WTC11 (cell line): ENCODE results near the gene UNKL. TPM values are rescaled to one million over a fixed set of nuclear protein-coding genes. Genes with fewer than 3 reads are reported as not detected.

ENCODE experiments used
- ATAC-seq: fragments of 200-7000 bp; cut with Tn5 transposase; 2 replicates; pipeline ENCODE4 v1.10.0; 2021; ENCODE audit warnings: mild to moderate bottlenecking, moderate library complexity
- CTCF ChIA-PET: fragments of 300-600 bp; sonication (Branson Sonifier 250); formaldehyde crosslinking; loops from one replicate; lab custom pipeline; 2021; ENCODE audit warnings: antibody characterized with exemption; lab: Charles Lee
- POLR2A ChIA-PET: fragments of 350-600 bp; sonication (Branson Sonifier 250); formaldehyde crosslinking; loops from one replicate; lab custom pipeline; 2021; ENCODE audit warnings: antibody characterized with exemption; lab: Charles Lee
- DNase-seq: peaks from one replicate; pipeline ENCODE4 v3.0.0; 2021; ENCODE audit warnings: low spot score
- H3K27ac Mint-ChIP-seq: 2 replicates; pipeline ENCODE4 v1.8.0; 2021; ENCODE audit warnings: mixed read lengths
- H3K27me3 Mint-ChIP-seq: 2 replicates; pipeline ENCODE4 v1.8.0; 2021; ENCODE audit warnings: low read depth, mild to moderate bottlenecking, moderate library complexity, mixed read lengths
- H3K36me3 Mint-ChIP-seq: 2 replicates; pipeline ENCODE4 v1.8.0; 2021; ENCODE audit warnings: mixed read lengths
- H3K4me1 Mint-ChIP-seq: 2 replicates; pipeline ENCODE4 v1.8.0; 2022; ENCODE audit warnings: mixed read lengths
- H3K4me3 Mint-ChIP-seq: 2 replicates; pipeline ENCODE4 v1.8.0; 2021; ENCODE audit warnings: mild to moderate bottlenecking, moderate library complexity, mixed read lengths
- H3K9me3 Mint-ChIP-seq: 2 replicates; pipeline ENCODE4 v1.8.0; 2021; ENCODE audit warnings: mixed read lengths
- AR ChIP-seq: fragments of 250-450 bp; sonication (Bioruptor Pico); IDR thresholded peaks from 2 replicates; pipeline ENCODE4 v1.9.0; 2021; ENCODE audit warnings: mild to moderate bottlenecking
- ATF1 ChIP-seq: sonication (generic); formaldehyde crosslinking; IDR thresholded peaks from 2 replicates; pipeline ENCODE4 v1.8.1; 2023; ENCODE audit warnings: mild to moderate bottlenecking, moderate library complexity, missing genetic modification reagents
- CBFB ChIP-seq: sonication (generic); formaldehyde crosslinking; IDR thresholded peaks from 2 replicates; pipeline ENCODE4 v1.8.1; 2022; ENCODE audit warnings: mild to moderate bottlenecking, low read depth, missing genetic modification reagents
- E2F5 ChIP-seq: sonication (generic); formaldehyde crosslinking; IDR thresholded peaks from 2 replicates; pipeline ENCODE4 v1.8.1; 2022; ENCODE audit warnings: mild to moderate bottlenecking, moderate library complexity, missing genetic modification reagents
- GABPB1 ChIP-seq: sonication (generic); formaldehyde crosslinking; IDR thresholded peaks from 2 replicates; pipeline ENCODE4 v1.8.1; 2023; ENCODE audit warnings: mild to moderate bottlenecking, missing genetic modification reagents
- JUN ChIP-seq: sonication (generic); formaldehyde crosslinking; IDR thresholded peaks from 2 replicates; pipeline ENCODE4 v1.8.0; 2023; ENCODE audit warnings: mild to moderate bottlenecking, missing genetic modification reagents
- MAX ChIP-seq: sonication (generic); formaldehyde crosslinking; IDR thresholded peaks from 2 replicates; pipeline ENCODE4 v1.8.0; 2022; ENCODE audit warnings: mild to moderate bottlenecking, missing genetic modification reagents
- NFYB ChIP-seq: sonication (generic); formaldehyde crosslinking; conservative IDR thresholded peaks from 2 replicates; pipeline ENCODE4 v1.8.0; 2022; ENCODE audit warnings: low read depth, missing genetic modification reagents
- PRRX2 ChIP-seq: fragments of 250-450 bp; sonication (Bioruptor Pico); IDR thresholded peaks from 2 replicates; pipeline ENCODE4 v1.8.0; 2021; ENCODE audit warnings: mild to moderate bottlenecking
- RELA ChIP-seq: sonication (generic); formaldehyde crosslinking; IDR thresholded peaks from 2 replicates; pipeline ENCODE4 v1.8.1; 2022; ENCODE audit warnings: missing genetic modification reagents, mild to moderate bottlenecking, borderline replicate concordance
- TP53 ChIP-seq: sonication (generic); formaldehyde crosslinking; IDR thresholded peaks from 2 replicates; pipeline ENCODE4 v1.8.1; 2023; ENCODE audit warnings: mild to moderate bottlenecking, missing genetic modification reagents
- ZNF263 ChIP-seq: sonication (generic); formaldehyde crosslinking; IDR thresholded peaks from 2 replicates; pipeline ENCODE4 v1.8.1; 2022; ENCODE audit warnings: low read depth, mild to moderate bottlenecking, moderate library complexity, missing genetic modification reagents
- total RNA-seq: library from RNA; stranded (reverse); gene quantifications from 3 replicates; pipeline ENCODE4 v1.2.3, GENCODE V29; 2021
- TF ChIP-seq, protein P1 (sequence below): sonication (generic); formaldehyde crosslinking; IDR thresholded peaks from 2 replicates; pipeline ENCODE4 v1.8.1; 2023; ENCODE audit warnings: mild to moderate bottlenecking, missing genetic modification reagents
- TF ChIP-seq, protein P2 (sequence below): sonication (generic); formaldehyde crosslinking; IDR thresholded peaks from 2 replicates; pipeline ENCODE4 v1.8.0; 2022; ENCODE audit warnings: missing genetic modification reagents
- TF ChIP-seq, protein P3 (sequence below): sonication (generic); formaldehyde crosslinking; IDR thresholded peaks from 2 replicates; pipeline ENCODE4 v1.8.1; 2023; ENCODE audit warnings: mild to moderate bottlenecking, missing genetic modification reagents, moderate library complexity

The UNKL gene
- total RNA-seq, 1 experiment from 2014 or later, result 53.3 TPM

- POLR2A ChIA-PET, result interaction anchor here (0.8 to 1.4 kb wide), 2 partner anchors 13 to 28 kb away, joined by 3 to 12 read pairs; partner anchors contain the start of gene UQCC4
- Mint-ChIP-seq H3K4me1 (no peaks in the 10 kb centered on the region), H3K27ac (peak overlapping the region; percentile 74; the same call in 1 of the 2 replicates), H3K27me3 (no peaks in the 10 kb centered on the region), H3K36me3 (no peaks in the 10 kb centered on the region; the same call in 1 of the 2 replicates), H3K9me3 (no peaks in the 10 kb centered on the region), H3K4me3 (peak overlapping the region; percentile 72)
- TF ChIP-seq RELA (CRISPR knock-in tag) (no peak), PRRX2 (CRISPR knock-in tag) (no peak), E2F5 (CRISPR knock-in tag) (no peak), AR (CRISPR knock-in tag) (no peak), ZNF263 (CRISPR knock-in tag) (no peak), GABPB1 (CRISPR knock-in tag) (no peak), JUN (CRISPR knock-in tag) (no peak), CBFB (CRISPR knock-in tag) (no peak), TP53 (CRISPR knock-in tag) (no peak), ATF1 (CRISPR knock-in tag) (no peak), NFYB (CRISPR knock-in tag) (no peak), MAX (CRISPR knock-in tag) (no peak)
- TF ChIP-seq, protein P1, sequence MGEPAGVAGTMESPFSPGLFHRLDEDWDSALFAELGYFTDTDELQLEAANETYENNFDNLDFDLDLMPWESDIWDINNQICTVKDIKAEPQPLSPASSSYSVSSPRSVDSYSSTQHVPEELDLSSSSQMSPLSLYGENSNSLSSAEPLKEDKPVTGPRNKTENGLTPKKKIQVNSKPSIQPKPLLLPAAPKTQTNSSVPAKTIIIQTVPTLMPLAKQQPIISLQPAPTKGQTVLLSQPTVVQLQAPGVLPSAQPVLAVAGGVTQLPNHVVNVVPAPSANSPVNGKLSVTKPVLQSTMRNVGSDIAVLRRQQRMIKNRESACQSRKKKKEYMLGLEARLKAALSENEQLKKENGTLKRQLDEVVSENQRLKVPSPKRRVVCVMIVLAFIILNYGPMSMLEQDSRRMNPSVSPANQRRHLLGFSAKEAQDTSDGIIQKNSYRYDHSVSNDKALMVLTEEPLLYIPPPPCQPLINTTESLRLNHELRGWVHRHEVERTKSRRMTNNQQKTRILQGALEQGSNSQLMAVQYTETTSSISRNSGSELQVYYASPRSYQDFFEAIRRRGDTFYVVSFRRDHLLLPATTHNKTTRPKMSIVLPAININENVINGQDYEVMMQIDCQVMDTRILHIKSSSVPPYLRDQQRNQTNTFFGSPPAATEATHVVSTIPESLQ (CRISPR knock-in tag), result no peak
- TF ChIP-seq, protein P2, sequence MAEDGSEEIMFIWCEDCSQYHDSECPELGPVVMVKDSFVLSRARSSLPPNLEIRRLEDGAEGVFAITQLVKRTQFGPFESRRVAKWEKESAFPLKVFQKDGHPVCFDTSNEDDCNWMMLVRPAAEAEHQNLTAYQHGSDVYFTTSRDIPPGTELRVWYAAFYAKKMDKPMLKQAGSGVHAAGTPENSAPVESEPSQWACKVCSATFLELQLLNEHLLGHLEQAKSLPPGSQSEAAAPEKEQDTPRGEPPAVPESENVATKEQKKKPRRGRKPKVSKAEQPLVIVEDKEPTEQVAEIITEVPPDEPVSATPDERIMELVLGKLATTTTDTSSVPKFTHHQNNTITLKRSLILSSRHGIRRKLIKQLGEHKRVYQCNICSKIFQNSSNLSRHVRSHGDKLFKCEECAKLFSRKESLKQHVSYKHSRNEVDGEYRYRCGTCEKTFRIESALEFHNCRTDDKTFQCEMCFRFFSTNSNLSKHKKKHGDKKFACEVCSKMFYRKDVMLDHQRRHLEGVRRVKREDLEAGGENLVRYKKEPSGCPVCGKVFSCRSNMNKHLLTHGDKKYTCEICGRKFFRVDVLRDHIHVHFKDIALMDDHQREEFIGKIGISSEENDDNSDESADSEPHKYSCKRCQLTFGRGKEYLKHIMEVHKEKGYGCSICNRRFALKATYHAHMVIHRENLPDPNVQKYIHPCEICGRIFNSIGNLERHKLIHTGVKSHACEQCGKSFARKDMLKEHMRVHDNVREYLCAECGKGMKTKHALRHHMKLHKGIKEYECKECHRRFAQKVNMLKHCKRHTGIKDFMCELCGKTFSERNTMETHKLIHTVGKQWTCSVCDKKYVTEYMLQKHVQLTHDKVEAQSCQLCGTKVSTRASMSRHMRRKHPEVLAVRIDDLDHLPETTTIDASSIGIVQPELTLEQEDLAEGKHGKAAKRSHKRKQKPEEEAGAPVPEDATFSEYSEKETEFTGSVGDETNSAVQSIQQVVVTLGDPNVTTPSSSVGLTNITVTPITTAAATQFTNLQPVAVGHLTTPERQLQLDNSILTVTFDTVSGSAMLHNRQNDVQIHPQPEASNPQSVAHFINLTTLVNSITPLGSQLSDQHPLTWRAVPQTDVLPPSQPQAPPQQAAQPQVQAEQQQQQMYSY (CRISPR knock-in tag), result no peak
- TF ChIP-seq, protein P3, sequence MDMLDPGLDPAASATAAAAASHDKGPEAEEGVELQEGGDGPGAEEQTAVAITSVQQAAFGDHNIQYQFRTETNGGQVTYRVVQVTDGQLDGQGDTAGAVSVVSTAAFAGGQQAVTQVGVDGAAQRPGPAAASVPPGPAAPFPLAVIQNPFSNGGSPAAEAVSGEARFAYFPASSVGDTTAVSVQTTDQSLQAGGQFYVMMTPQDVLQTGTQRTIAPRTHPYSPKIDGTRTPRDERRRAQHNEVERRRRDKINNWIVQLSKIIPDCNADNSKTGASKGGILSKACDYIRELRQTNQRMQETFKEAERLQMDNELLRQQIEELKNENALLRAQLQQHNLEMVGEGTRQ (CRISPR knock-in tag), result no peak
- CTCF ChIA-PET, result interaction anchor here (1.2 to 1.4 kb wide), 4 partner anchors 13 to 298 kb away, joined by 5 to 6 read pairs (median 6); partner anchors contain the start of genes MAPK8IP3 and UQCC4
- ATAC-seq (no peak), DNase-seq (no peak)
Observed at GRCh38 chr16:1407753-1408152, 6.8 kb downstream of the UNKL start.
